NCI-H1092 (cell line): Measurements from ENCODE around the gene INO80.

Experiments used
- DNase-seq: peaks from one replicate; lab custom pipeline; 2025; lab: John Stamatoyannopoulos, UW

Gene INO80

DNA sequence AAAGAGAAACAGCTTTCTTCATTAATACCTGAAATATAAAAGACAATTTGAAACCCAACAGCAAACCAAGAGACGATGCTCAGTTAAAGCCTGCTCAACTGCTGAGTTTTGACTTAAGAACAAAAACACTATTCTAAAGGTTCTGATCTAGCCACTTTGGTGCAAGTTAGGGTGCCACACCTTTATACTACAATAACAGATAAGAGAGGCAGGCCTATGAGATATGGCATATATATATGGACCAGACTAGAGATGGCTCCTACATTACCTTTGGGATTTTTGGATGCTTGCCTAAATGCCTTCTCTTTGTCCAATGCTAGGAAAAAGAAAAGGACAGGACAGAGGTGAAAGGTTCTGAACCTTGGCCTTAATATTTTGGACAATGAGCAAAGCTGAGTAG lies 68.6 kb downstream of the INO80 start:
- DNase-seq: no peak

GRCh38 chr15:41043276-41043951 lies 72.7 kb downstream of the INO80 start:
- DNase-seq: no peak

- DNase-seq: no peak
Observed at GRCh38 chr15:41042851-41043250, 73.2 kb downstream of the INO80 start.

- no peak for DNase-seq
Observed at GRCh38 chr15:41039121-41039520, 77.0 kb downstream of the INO80 start.

GRCh38 chr15:41032079-41032328 lies 84.1 kb downstream of the INO80 start:
- DNase-seq: no peak

GRCh38 chr15:41031232-41032078 lies 84.6 kb downstream of the INO80 start:
- no peak for DNase-seq

DNA sequence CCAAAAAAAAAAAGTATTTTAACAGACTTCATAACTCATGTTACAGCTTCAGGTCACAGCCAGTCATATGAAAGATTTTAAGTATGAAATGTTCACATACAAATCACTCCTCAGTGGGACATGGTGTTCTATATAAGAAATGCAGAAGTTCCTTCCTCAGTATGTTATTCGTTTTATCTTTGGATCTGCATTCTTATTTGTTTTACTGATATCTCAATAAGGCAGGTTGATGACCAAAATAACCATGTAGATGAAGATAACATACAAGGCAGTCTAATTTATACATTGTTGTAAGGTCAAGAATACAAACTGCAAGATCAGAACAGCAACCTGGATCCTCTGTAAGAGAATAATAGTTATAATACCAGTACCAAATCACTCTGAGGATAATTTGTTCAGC lies 87.2 kb downstream of the INO80 start:
- DNase-seq: no peak

GRCh38 chr15:41025393-41025792 lies 90.7 kb downstream of the INO80 start:
- DNase-seq: no peak

GRCh38 chr15:41024885-41025284 lies 91.2 kb downstream of the INO80 start:
- DNase-seq: no peak

GRCh38 chr15:41024131-41024530 lies 91.9 kb downstream of the INO80 start:
- DNase-seq: no peak

DNA sequence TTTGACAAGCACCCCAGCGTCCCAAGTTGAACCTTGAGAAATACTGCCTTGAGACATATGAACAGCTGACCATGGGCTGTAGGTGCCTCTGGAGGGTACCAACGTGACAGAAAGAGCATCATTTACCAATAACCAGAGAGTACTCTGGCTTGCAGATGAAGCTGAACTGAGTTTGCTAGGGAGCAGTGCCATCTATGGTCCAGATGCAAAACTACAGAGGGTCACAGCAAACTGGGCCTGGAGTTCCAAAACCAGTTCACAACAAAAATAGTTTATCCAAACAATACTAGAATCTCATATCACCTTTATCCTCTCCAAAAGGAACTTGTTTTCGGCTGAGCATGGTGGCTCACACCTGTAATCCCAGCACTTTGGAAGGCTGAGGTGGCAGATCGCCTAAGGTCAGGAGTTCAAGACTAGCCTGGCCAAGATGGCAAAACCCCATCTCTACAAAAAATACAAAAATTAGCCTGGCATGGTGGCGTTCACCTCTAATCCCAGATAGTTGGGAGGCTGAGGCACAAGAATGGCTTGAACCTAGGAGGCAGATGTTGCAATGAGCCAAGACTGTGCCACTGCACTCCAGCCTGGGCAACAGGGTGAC lies 93.5 kb downstream of the INO80 start:
- DNase-seq: no peak

DNA sequence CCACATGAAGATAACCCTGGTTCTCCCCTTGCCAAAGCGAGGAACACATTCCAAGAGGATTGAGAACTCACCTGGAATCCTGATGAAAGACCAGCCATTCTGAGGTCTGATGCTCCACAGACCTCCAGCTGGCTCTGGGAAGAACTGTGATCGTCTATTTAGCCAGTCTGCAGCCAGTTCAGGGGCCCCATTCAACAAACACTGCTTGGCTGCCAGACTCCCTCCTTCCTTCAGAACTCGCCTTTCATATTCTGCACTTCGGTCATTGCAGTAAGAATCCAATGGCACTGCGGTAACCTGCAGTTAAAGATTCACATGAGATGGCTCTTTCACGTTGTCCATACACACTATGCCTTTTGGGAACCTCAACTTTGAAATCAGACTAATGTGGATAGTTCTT lies 95.3 kb downstream of the INO80 start:
- no peak for DNase-seq

DNA sequence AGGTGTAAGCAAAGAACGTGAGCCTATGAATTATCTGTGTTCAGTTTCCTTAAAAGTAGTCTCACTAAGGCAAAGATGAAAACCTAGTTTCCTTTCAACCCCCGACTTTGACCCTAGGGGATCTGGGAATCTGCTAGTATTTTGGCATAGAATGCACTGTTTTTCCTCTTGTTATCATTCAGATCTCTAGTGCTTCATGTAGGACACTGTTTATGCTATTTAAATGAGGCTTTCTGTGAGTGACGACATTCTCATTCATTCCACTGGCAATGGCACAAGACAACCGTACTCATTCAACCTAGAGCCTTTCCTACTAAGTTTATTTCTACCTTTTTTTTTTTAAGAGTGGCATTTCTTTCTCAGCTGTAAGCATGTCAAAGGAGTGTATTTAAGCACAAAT lies 95.8 kb downstream of the INO80 start:
- no peak for DNase-seq

DNA sequence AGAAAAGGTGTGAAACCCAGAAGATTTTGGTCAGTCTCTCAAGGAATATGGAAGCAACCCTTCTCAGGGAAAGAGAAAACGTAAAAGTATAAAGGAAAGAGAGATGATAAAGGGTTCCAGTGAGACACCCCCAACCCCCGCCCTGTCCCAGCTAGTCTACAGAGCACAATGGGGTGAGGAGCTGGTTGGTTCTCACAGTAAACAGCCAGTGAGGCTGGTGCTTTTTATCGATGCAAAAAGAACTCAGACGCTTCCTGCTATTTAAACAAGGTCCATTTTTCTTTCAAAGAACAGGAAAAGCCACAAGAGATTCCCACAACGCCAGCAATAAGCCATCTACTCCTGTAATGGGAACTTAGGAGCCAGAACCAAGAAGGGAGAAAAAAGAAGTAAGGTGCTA lies 96.9 kb downstream of the INO80 start:
- no peak for DNase-seq

- no peak for DNase-seq
Observed at GRCh38 chr15:41018534-41018933, 97.5 kb downstream of the INO80 start.

- no peak for DNase-seq
Observed at GRCh38 chr15:41017066-41017735, 98.9 kb downstream of the INO80 start.

DNA sequence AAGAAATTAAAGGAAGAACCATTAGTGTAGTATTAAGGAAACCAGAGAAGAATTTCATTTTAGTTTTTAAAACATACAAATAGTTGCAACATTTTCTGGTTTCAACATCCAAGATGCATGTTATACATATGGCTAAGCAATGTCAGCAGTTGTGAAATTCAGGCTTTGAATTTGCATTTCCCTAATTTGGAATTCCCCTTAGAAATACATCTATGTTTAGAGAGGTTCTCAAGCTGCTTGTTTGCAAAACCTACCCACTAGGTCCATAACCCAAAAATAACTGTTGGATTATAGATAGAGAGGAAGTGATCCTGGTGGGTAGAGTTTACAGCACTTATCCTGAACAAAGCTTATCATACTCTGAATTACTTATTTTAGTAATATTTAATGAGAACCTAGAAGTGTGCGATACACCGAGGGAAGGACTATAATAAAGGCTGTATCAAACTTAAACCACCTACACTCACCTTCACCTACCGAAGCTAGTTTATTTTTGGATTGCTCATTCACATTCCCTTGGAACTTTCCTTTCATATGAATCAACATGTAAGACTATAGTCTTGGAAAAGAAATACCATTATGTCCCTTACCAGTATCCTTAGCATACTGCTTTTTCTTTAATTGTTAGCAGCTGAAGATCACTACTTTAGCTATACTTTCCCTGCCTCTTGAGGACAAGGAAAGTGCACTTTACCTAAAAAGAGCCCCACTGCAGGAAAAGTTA lies 102.2 kb downstream of the INO80 start:
- DNase-seq: no peak

- DNase-seq: no peak
Observed at GRCh38 chr15:41011055-41011815, 104.8 kb downstream of the INO80 start.

DNA sequence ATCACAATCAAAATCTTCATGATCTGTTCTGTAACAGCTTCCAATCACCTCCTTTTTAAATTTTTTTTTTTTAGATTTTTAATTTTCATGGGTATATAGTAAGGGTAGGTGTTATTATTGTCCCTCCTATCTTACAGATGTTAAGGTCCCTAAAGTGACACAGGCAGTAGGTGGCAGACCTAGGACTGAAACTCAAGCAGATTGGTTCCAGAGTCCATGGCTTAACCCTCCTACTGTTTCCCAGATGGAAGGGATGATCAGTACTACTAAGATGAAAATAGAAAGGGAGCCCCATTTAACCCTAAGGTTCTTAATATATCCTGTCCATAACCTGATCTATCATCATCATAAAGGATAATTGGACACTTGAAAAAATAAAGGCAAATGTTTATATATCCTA lies 105.7 kb downstream of the INO80 start:
- no peak for DNase-seq

GRCh38 chr15:41006479-41006878 lies 109.6 kb downstream of the INO80 start:
- no peak for DNase-seq

DNA sequence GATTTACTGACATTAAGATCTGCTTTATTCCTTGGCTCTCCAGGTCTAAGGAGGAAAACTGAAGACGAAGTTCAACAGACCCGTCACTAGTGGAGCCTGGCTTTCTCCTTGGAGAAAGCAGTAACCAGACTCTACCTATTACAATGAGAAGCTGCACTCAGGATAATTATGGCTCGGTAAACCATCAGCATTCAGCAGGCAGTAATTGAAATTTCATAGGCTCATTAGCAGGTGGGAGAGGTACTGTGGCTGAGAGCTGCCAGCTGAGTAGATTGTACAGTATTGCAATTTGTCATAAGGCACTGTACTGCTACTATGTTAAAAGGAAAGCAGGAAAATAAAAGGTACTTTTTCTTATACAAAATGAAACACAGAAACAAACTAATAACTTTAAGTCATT lies 111.6 kb downstream of the INO80 start:
- no peak for DNase-seq
